Spleen (tissue), 7 donors: ENCODE data around the gene KCNB1.

Experiments used
- POLR2AphosphoS5 ChIP-seq, 3 donors: sonication (generic); formaldehyde crosslinking; IDR thresholded peaks; one replicate each; pipeline ENCODE4 v1.5.1; 2017; ENCODE audit warnings: antibody characterized with exemption in 3 of 3
- TF ChIP-seq, protein P1 (sequence below), 11 experiments: fragments of 200-600 bp in 7 of 11; fragments of 450-650 bp in 4 of 11; sonication (generic) in 4 of 11; IDR thresholded peaks in 8 of 11; conservative IDR thresholded peaks in 3 of 11; 1 replicate in 7 of 11; 2 replicates in 4 of 11; pipeline versions ENCODE4 v1.4.0 to v1.8.0; 2016 to 2021; ENCODE audit warnings: antibody characterized with exemption in 11 of 11, inconsistent platforms in 4 of 11, mild to moderate bottlenecking in 1 of 11
- donor health status: DM: no; HTN: no; CAD: no; lungs with moderate emphysema.
- donor health status: DM: no; HTN: no; CAD: no.
- donor health status: DM: no; HTN: no; CAD: no.

DNA sequence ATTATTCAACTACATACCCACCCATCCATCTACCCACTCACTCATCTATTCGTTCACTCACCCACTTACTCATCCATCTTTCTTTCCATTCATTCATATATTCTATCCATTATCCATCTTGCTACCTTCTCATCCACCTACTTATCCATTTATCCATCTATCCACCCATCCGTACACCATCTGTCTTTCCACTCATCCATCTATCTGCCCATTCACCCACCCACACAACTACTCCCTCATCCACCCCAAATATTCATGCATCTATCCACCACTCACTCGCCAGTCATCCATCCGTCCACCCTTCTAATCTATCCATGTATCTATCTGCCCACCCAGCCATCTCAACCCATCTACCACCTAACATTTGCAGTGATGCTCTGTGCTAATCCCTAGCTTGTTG, 13.6 kb upstream of the KCNB1 start:
- TF ChIP-seq, protein P1, sequence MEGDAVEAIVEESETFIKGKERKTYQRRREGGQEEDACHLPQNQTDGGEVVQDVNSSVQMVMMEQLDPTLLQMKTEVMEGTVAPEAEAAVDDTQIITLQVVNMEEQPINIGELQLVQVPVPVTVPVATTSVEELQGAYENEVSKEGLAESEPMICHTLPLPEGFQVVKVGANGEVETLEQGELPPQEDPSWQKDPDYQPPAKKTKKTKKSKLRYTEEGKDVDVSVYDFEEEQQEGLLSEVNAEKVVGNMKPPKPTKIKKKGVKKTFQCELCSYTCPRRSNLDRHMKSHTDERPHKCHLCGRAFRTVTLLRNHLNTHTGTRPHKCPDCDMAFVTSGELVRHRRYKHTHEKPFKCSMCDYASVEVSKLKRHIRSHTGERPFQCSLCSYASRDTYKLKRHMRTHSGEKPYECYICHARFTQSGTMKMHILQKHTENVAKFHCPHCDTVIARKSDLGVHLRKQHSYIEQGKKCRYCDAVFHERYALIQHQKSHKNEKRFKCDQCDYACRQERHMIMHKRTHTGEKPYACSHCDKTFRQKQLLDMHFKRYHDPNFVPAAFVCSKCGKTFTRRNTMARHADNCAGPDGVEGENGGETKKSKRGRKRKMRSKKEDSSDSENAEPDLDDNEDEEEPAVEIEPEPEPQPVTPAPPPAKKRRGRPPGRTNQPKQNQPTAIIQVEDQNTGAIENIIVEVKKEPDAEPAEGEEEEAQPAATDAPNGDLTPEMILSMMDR (IDR thresholded peaks at IDR 0.05 in 8 of 11, conservative IDR thresholded peaks at IDR 0.05 in 3 of 11), result no peak
- no peak for TF ChIP-seq POLR2AphosphoS5 (IDR thresholded peaks at IDR 0.05)
